BE2C (cell line): ENCODE results near the gene TLR4.

ENCODE experiments used
- DNase-seq: peaks from one replicate; pipeline ENCODE4 v3.0.0-alpha.2; 2020
- H3K27me3 ChIP-seq: fragments of 250-450 bp; sonication (Bioruptor Pico); 2 replicates; pipeline ENCODE4 v1.5.1; 2020; ENCODE audit warnings: mild to moderate bottlenecking
- H3K36me3 ChIP-seq: fragments of 250-450 bp; sonication (Bioruptor Pico); 2 replicates; pipeline ENCODE4 v1.5.1; 2020; ENCODE audit warnings: mild to moderate bottlenecking
- H3K4me1 ChIP-seq: fragments of 250-450 bp; sonication (Bioruptor Pico); 2 replicates; pipeline ENCODE4 v1.5.1; 2020
- H3K4me3 ChIP-seq: 2 replicates; pipeline ENCODE4 v1.5.1; 2011; ENCODE audit warnings: low read depth, low read length
- H3K9me3 ChIP-seq: fragments of 250-450 bp; sonication (Bioruptor Pico); 2 replicates; pipeline ENCODE4 v1.5.1; 2020
- CTCF ChIP-seq: IDR thresholded peaks from 2 replicates; pipeline ENCODE4 v1.5.1; 2012; ENCODE audit warnings: mild to moderate bottlenecking, low read depth, low read length

The TLR4 gene

GRCh38 chr9:117722108-117722761, 18.0 kb downstream of the TLR4 start:
- DNase-seq, result no peak
- Histone ChIP-seq H3K9me3 (no peaks in the 10 kb centered on the region), H3K4me3 (no peak overlapping the region), H3K4me1 (peaks cover 19% of the 10 kb centered on the region), H3K36me3 (no peaks in the 10 kb centered on the region), H3K27me3 (no peaks in the 10 kb centered on the region)
- no peak for TF ChIP-seq CTCF

GRCh38 chr9:117723986-117724625, 19.9 kb downstream of the TLR4 start:
- TF ChIP-seq CTCF, result no peak
- Histone ChIP-seq H3K9me3 (no peaks in the 10 kb centered on the region), H3K27me3 (no peaks in the 10 kb centered on the region), H3K36me3 (no peaks in the 10 kb centered on the region), H3K4me1 (peaks cover 16% of the 10 kb centered on the region), H3K4me3 (no peak overlapping the region)
- no peak for DNase-seq

- DNase-seq, result no peak
- TF ChIP-seq CTCF, result no peak
- H3K36me3 ChIP-seq, result no peaks in the 10 kb centered on the region
- no peaks in the 10 kb centered on the region for H3K9me3 ChIP-seq
- H3K27me3 ChIP-seq, result no peaks in the 10 kb centered on the region
- H3K4me3 ChIP-seq, result no peak overlapping the region
- H3K4me1 ChIP-seq, result peaks cover 7% of the 10 kb centered on the region
Observed at GRCh38 chr9:117725426-117725887, 21.3 kb downstream of the TLR4 start.

- Histone ChIP-seq H3K4me1 (no peaks in the 10 kb centered on the region), H3K36me3 (no peaks in the 10 kb centered on the region), H3K27me3 (no peaks in the 10 kb centered on the region; the same call in 1 of the 2 replicates), H3K9me3 (no peaks in the 10 kb centered on the region), H3K4me3 (no peak overlapping the region)
- no peak for TF ChIP-seq CTCF
- no peak for DNase-seq
Observed at GRCh38 chr9:117729375-117729774, 25.2 kb downstream of the TLR4 start.

GRCh38 chr9:117732494-117732893, 28.3 kb downstream of the TLR4 start:
- DNase-seq, result no peak
- Histone ChIP-seq H3K4me1 (no peaks in the 10 kb centered on the region), H3K36me3 (no peaks in the 10 kb centered on the region), H3K27me3 (no peaks in the 10 kb centered on the region; the same call in 1 of the 2 replicates), H3K9me3 (no peaks in the 10 kb centered on the region), H3K4me3 (no peak overlapping the region)
- no peak for TF ChIP-seq CTCF

GRCh38 chr9:117733465-117733864, 29.3 kb downstream of the TLR4 start:
- H3K4me1 ChIP-seq, result no peaks in the 10 kb centered on the region
- no peaks in the 10 kb centered on the region for H3K9me3 ChIP-seq
- DNase-seq, result no peak
- no peaks in the 10 kb centered on the region for H3K36me3 ChIP-seq
- TF ChIP-seq CTCF, result no peak
- H3K4me3 ChIP-seq, result no peak overlapping the region
- no peaks in the 10 kb centered on the region; the same call in 1 of the 2 replicates for H3K27me3 ChIP-seq
